ENCODE data around the gene RFNG.

The RFNG gene

DNA sequence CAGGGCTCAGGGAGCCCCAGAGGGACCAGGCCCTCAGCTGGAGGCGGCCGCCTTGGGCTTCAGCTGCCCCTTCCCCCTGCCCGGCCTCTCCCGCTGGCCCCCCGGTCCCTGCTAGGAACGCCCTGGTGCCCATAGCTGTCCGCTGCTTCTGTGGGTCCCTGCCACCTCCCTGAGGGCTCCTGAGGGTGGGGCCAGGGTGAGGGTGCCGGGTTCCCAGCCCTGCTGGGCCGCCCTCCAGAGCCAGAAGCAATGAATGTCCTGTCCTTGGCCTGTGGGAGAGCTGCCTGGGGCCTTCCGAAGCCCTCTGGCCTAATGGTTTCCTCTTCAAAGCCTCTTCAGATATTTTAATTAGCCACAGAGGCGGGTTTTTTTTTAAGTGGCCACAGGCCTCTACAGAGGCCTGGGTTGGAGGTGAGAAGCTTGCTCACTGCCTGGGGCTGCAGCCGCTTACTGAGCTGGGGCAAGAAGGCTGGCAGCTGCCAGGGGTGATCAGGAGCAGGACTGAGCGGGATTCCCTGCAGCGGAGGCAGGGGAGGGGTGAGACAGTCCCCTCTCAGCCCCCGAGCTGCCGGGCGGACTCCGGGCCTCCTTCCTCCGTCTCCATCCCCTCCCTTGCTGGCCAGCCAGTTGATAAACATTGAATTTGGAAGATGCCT, 38.8 kb downstream of the RFNG start:
- no peak for DNase-seq

- no peak for DNase-seq
Observed at GRCh38 chr17:82012261-82012639, 39.4 kb downstream of the RFNG start.

DNA sequence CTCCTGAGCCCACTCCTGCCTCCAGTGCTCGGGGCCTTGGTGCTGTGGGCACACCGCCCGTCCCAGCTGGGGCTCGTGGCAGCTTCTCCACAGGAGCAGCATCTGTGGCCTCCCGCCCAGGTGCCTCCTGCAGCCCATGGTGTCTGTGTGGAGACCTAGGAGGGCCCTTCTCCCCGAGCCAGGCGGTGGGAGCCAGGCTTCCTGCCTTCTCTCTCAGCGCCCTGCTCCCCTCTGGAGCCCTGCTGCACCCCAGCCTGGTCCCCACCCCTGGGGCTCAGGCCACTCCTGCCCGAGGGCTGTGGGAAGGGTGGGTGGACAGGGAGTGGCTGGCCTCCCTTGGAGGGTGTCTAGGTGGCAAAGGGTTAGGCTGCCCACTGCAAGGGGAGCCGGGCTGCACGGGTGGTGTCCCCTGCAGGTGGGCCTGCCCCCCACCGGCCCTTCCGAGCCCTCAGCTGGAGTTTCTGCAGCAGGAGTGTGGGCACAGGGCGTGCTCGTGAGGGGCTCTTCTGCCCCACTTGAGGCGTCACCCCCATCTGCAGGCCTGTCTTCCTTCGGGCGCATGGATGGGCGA, 39.9 kb downstream of the RFNG start:
- DNase-seq: no peak

DNA sequence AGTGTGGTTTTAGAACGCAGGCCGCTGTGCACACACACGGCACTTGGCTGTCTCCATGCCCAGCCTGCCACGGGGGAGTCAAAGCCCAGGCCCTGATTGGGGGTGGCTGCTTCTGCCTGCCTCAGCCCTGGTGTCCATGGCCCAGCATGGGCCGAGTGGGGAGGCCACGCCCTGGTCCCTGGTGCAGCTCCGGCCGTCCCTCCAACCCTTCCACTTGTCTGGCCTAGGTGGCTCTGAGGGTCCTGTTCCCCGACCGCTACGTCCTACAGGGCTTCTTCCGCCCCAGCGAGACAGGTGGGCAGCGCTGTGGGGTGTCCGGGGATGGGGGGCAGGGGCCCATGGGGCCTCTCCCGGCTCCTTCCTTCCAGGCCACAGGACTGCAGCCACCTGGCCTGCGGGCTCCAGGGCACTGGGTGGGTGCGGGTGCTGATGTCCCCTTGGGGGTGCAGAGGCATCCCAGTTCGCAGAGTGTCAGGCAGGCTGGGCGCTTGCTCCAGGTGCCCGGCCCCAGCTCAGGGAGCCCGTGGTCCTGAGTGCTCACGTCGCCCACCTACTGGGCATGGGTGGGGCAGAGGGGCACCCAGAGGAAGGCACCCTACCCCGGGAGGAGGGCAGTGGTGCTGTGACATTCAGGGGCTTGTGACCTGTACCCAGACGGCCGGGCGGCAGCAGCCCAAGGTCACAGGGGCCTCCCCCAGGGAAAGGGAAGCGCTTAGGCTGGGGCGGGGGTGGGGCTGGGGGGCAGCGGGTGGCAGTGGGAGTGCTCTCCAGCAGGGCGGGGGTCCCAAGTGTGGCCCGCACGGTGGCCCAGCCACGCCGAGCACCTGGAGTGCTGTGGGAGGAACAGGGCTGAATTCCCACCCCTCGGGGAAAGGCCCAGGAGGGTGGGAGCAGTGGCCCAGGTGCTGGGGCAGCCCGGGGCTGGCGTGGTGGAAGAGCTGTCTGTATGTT, 40.8 kb downstream of the RFNG start:
- no peak for DNase-seq

DNA sequence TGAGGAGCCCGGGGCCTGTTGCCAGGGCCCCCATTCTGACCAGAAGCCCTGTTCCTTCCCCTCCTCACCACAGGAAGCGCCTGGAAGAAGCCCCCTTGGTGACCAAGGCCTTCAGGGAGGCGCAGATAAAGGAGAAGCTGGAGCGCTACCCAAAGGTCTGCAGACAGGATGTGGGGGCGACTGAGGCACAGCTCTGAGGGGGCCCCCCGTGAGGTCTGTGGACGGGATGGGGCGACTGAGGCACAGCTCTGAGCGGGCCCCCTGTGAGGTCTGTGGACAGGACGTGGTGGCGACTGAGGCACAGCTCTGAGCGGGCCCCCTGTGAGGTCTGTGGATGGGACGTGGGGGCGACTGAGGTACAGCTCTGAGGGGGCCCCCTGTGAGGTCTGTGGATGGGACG, 42.2 kb downstream of the RFNG start:
- no peak for DNase-seq

DNA sequence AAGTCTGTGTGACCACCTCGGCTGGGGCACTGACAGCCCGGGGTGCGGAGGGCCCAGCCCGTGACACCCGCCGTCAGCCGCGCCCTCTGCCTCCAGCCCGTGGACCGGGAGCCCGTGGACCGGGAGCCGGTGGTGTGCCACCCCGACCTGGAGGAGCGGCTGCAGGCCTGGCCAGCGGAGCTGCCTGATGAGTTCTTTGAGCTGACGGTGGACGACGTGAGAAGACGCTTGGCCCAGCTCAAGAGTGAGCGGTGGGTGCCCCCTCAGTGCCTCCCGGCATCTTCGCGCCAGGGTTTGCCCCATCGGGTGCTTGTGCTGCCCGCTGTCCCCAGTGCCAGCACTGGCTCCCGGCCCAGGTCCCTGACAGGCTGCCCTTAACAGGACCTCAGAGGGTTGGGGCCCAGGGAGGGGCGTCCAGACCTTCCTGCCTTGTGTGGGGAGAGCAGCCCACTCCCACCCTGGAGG, 42.6 kb downstream of the RFNG start:
- no peak for DNase-seq

DNA sequence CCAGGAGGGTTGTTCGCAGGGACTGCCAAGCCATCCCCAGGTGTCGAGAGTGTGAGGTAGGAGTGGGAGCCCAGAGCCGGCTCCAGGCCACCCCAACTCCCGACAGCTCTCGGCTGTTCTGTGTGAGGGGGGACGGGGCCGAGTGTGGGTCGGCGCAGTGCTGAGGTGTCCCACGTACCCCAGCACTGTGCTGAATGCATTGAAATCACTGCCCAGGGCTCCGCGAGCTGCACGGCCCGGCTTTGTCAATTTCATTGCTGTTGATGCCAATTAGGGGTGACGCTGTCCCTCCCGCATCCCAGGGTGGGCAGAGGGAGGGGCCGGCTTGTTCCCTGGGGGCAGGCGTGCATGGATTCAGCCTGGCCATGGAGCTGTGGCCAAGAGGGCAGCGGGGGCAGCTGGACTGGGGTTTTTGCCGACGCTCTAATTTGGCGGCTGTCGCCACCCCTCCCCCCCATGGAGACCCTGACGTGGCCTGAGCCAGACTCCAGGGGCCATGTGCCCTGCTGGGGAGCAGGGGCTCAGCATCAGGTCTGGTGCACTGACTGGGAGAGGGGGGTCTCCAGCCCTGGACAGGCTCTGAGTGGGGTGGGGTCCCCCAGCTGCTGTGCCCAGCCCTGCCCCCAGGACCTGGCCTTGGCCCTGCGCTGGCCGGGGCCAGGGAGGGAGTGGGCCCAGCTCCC, 43.2 kb downstream of the RFNG start:
- no peak for DNase-seq

DNA sequence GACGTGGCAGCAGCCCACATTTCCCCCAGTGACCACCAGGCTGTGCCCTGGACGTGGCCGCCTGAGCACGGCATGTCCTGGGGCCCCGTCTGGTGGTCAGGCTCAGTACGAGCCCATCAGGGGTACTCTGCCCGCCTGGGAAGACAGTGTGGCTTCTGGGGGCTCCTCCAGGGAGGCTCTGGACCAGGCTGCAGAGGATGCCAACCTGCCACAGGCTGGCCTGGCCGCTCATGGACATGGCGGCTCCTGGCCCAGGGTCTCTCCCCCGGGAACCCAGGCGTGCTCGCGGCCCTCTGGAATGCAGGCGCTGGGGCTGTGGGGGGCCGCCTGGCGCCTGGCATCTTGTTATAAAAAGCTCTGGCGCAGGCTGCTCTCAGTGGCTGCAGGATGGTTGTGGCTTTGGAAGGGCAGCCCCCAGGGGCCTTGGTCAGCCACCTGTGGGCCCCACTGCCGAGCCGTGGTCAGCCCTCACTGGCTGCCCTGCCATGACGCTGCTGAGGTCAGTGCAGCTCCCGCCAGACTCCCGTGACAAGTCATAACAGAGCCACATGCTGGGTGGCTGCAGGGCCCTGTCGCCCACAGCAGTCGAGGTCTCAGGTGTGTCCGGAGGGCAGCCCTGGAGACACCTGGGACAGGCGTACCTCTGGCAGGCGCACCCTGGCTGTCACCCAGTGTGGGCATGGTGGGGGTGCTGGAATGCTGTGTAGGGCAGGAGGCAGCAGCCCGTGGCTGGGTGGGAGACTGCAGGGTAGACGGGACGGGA, 43.9 kb downstream of the RFNG start:
- DNase-seq: no peak

- no peak for DNase-seq
Observed at GRCh38 chr17:82007228-82007494, 44.5 kb downstream of the RFNG start.

DNA sequence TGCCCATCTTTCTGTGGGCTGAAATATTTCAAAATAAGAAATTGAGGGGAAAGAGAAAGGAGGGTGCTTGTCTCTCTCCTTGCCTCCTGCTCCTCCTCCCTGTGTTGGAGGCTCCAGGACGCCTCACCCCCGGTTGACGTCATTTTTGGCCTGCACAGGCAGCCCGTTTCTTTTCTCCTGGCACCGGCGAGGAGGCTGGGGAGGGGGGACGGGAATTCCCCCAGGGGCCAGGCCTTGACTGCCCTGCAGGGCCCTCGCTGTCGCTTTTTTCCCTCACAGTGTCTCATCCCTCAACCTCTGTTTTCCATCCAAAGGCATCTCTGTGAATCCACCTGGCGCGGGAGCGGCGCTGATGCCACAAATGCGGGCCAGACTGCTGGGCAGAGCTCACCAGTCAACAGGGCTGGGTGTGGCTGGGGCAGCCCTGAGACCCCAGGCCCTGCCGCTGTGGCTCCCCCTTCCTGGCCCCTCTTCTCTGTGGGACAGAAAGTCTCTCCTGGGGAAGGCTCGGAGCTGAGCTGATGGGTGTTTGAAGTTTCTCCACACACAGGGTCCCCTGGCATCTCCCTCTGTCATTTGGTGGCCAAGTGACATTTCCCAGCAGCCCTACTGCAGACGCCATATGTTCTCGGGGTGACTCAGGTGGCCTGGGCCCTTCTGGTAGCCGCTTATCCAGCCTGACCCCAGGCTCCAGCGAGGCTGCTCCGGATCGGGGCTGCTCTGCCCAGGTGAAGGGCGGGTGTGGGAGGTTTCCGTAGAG, 45.0 kb downstream of the RFNG start:
- DNase-seq: no peak

- no peak for DNase-seq
Observed at GRCh38 chr17:82005701-82006348, 45.8 kb downstream of the RFNG start.

DNA sequence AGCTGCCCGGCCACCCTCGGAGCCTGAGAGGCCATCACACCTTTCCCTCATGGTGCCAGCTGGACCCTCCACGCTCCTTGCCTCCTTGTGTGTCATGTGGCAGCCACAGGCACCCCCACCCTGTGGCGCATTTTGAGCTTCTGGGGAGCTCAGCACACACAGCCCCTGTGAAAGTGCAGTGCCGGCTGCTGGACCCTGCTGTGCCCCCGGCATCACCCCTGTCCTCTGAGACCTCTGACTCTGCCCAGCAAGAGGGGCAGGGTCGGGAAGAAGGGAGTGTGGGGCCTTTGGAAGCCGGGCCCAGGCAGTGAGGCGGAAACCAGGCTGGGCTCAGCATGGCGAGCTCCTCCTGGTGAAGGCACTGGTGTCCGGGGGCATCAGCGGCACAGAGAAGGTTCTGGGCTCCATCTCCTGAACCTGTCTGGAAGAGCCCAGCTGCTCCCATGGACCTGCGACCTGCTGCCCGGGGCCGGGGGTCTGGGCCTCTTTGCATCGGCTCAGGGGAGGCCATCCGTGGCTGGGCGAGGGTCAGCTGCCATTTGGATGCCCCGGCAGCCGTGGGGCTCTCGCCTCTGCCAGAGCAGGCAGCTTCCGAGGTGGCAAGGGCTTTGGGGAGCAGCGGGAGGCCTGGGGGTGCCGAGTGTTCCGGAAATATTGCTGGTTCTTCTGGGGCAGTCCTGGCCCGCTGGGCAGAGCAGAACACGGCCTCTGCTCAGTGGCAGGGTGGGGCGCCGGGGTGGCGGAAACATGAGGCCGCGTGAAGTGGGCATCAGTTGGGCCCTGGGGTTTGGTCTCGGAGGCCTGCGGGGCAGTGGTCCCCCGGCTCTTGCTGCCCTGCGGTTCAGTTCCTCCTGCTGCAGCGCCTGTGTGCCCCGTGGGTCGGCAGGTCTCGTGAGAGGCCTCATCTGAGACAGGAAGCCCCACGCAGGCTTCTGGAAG, 46.8 kb downstream of the RFNG start:
- no peak for DNase-seq

DNA sequence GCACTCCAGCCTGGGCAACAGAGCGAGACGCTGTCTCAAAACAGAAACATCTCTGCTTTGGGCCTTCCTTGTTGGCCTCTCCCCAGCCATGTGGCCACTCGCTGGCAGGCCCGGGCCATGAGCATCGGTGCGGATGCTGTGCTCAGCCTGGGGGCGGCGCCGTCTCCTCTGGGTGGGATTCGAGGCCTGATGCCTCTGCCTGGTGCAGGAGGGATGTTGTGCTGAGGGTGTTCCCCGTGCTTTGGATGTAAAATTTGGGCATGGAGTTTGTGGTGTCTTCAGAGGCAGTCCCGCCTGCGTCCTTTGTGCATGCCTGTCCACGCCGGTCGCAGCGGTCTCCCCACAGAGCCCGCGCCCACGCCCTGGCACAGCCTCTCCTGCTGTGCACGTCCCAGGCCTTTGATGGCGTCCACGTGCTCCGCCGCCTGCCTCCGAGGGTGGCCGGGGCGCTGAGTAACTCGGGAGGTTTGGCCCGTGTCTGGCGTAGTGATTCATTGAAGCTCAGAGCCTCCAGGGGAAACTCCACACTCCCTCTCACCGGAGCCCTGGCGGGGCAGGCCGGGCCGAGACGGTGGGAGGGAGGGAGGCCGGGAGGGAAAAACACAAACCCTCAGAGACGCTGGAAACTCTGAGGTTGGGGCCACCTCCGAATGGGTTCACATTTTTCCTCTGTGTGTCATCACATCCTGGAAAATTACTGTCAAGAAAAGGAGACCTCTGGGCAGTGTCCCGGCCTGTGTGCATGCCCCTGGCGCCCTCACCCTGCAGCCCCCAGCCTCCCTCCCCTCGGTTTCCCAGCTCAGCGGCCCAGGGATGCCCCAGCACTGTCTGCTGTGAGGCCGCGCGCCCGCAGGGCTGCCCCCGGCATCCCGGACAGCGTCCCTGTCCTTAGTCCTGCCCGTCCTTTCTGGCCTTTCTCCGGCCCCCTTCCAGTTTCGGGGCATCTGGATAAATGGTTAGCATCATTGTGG, 47.9 kb downstream of the RFNG start:
- DNase-seq: no peak

DNA sequence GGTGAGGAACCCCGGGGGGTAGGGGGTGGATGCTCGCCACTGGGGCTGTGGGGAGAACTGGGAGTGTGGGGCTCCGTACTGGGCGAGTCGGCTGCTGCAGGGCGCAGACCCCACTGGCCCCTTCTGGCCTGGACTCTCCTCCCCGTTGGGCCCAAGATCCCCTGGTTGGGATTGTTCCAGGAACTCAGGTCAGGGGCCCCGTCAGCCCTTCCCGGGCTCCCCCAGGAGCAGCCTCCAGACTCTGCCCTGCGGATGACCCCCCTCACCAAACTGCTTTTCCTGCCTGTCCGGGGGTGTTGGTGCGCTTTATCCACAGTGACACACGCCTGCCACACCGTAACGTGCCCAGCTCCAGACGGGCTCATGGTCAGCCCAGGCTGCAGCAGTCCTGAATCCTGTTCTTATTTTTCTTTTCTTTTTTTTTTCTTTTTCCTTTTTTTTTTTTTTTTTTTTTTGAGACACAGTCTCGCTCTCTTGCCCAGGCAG, 50.0 kb downstream of the RFNG start:
- no peak for DNase-seq

DNA sequence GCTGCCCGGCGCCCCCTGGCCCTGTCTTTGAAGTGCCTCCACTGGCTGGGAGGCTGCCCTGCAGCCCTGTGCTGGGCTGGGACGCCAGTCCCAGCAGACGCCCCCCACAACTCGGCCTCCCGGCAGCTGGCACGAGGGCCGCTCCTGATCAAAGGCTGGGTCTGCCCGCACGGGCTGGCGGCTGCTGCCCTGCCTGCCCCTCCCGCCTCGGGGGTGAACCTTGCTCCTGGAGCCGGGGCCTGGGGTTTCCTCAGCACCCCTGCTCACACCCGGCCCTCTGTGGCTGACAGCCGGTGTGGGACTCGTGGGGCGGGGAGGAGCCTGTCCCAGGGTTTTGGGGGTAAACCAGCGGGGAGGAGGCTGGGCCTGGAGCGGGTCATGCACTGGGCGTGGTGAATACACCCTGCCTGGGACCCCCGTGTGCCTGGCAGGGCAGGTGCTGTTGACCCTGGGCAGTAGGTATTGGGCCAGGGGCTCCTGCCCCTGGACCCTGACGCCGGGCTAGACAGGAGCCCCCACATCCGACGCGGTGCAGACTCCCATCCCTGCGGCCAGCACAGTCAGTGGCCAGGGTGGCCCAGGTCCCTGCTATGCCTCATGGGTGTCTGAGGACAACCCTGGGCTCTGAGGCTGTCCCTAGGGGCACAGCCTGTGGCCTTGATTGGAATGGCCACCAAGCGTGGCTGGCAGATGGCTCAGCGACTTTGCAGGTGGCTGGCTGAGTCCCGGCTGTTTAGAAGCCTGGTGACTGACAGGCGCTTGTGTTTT, 50.6 kb downstream of the RFNG start:
- DNase-seq: no peak

- no peak for DNase-seq
Observed at GRCh38 chr17:81999976-82000802, 51.4 kb downstream of the RFNG start.

DNA sequence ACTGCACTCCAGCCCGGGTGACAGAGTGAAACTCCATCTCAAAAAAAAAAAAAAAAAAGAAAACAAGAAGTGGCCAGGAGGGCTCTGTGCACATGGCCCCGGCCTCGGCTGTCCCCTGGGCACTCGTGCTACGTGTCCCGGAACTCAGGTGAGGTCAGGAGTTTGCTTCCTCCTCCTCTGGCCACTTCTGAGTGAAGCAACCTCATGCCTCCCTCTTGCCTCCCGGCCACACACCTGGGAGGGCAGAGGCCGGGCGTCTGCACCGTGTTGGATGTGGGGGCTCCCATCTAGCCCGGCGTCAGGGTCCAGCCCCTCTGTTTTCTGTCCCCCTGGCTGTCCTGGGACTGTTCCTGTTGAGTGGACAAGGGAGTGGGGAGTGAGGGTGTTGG, 52.0 kb downstream of the RFNG start:
- DNase-seq: no peak

All from KG1 (cell line).